HG03558 (cell line): Measurements from ENCODE around the gene FERMT3.

ENCODE experiments used
- ATAC-seq: cut with Tn5 transposase; IDR thresholded peaks from one replicate; pipeline ENCODE4 v1.9.1; 2021; ENCODE audit warnings: moderate number of reproducible peaks; ENCODE audit not compliant: unreplicated experiment; ENCODE audit errors: extremely low read depth

Gene FERMT3

GRCh38 chr11:64232182-64232966 is 25.9 kb downstream of the FERMT3 start:
- no peak for ATAC-seq

- ATAC-seq = no peak
Observed at GRCh38 chr11:64232967-64233315, 26.4 kb downstream of the FERMT3 start.

- no peak for ATAC-seq
Observed at GRCh38 chr11:64233913-64234586, 27.5 kb downstream of the FERMT3 start, which contains the start of gene VEGFB. TSS of gene VEGFB (plus strand) at chr11:64234584. CDS start at chr11:64234834, 250 bp downstream.

DNA sequence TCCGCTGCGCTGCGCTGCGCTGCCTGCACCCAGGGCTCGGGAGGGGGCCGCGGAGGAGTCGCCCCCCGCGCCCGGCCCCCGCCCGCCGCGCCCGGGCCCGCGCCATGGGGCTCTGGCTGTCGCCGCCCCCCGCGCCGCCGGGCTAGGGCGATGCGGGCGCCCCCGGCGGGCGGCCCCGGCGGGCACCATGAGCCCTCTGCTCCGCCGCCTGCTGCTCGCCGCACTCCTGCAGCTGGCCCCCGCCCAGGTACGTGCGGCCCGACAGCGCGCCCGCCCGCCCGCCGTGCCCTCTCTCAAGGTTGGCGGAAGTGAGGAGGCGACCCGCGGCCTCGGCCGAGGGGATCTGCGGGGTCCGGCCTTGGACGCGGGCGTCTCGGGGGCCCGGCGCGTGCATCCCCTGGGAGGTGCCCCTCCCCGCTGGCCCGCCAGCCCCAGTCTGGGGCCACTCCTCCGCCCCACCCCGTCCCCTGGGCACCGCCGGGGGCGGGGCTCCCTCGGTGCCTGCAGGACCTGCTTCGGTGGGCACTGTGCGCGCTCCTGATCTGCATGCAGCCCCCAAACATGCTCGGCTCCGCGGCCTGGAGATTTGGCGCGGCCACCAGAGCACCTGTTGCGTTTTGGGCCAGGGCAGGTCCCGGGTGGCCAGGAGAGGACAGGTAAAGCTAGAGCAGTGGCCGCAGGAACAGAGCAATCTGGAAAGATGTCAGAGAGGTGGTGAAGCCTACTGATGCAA is 28.3 kb downstream of the FERMT3 start:
- ATAC-seq = no peak

DNA sequence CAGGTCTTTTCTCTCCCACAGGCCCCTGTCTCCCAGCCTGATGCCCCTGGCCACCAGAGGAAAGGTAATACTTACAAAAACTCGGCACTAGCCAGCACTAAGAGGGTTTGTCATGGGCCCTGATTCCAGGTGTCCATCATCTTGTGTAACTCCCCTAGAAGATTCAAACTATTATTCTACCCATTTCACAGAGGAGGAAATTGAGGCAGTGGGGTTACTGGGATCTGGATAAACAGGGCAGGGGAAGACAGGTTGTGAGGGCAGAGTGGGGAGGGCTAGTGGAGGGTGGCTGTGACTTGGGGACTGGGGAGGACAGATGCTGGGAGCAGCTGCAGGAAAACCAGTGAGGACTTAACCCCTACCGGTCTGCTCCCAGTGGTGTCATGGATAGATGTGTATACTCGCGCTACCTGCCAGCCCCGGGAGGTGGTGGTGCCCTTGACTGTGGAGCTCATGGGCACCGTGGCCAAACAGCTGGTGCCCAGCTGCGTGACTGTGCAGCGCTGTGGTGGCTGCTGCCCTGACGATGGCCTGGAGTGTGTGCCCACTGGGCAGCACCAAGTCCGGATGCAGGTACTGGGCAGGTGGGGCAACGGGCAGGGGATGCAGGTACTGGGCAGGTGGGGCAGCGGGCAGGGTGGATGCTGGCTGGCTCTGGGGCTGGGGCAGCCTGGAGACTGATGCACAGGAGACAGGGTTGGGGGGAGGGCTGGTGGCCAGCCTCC is 29.1 kb downstream of the FERMT3 start:
- no peak for ATAC-seq

DNA sequence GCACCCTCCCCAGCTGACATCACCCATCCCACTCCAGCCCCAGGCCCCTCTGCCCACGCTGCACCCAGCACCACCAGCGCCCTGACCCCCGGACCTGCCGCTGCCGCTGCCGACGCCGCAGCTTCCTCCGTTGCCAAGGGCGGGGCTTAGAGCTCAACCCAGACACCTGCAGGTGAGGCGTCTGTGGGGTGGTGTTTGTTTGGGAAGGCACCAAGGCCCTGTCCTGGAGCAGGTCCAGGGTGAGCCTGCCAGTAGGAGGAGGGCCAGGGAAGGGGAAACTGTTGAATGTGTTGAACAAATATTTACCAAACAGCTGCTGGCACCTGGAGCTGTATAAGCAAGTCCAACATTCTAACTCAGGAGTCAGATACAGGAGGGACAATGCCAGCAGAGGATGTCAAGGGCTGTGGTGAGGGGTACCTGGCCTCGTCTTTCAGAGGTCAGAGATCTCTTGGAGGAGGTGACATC is 31.0 kb downstream of the FERMT3 start:
- ATAC-seq = no peak

DNA sequence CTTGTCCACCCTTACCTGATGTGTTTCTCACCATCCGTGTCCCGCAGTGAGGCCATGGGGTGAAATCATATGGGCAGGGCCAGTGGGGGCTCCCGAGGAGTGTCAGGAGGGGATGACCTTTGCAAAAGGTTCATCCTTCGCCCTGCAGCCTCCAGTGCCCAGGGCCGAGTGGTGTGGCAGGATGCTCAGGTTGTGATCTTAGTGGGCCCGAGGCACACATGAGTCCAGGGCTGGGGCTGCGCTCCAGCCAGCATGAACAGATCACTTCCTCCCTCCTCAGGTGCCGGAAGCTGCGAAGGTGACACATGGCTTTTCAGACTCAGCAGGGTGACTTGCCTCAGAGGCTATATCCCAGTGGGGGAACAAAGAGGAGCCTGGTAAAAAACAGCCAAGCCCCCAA is 31.6 kb downstream of the FERMT3 start:
- ATAC-seq = no peak

- ATAC-seq = no peak
Observed at GRCh38 chr11:64238999-64239398, 32.5 kb downstream of the FERMT3 start.

DNA sequence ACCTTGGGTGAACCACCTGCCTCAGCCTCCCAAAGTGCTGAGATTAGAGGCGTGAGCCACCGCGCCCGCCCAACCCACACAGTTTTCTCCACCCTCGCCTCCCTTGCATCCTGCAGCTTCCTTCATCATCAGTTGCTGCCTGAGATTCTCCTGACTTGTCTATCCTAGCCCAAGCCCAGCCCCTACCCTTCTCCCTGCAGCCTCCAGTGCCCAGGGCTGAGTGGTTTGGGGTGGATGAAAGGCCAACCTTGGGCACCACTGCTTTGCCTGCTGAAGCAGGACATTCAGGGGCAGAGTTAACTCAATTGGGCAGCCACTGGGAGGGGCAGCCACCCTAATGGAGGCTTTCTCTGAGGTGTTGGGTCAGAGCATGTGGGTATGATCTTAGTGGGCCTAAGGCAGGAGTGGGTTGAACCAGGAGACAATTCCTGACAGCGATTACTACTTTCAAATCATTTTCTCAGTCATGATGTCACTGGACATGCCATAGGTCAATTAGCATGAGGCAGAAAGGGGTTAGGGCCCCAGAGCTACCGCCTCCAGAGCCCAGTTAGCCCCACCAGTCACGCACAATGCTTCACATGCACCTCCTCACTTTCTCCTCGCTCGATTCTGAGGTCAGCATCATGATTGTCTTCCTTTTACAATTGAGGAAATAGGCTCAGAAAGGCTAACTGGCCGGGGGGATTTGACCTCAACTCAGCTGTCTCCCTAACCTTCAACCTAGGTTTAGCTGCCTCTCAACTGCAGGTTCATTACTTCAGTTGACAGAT is 33.3 kb downstream of the FERMT3 start:
- ATAC-seq = no peak

- peak; percentile 28 for ATAC-seq
Observed at GRCh38 chr11:64240435-64241240, 34.1 kb downstream of the FERMT3 start, which contains the start of gene FKBP2. TSS of gene FKBP2 (plus strand) at chr11:64241095. CDS start at chr11:64242388, 1,293 bp downstream.

DNA sequence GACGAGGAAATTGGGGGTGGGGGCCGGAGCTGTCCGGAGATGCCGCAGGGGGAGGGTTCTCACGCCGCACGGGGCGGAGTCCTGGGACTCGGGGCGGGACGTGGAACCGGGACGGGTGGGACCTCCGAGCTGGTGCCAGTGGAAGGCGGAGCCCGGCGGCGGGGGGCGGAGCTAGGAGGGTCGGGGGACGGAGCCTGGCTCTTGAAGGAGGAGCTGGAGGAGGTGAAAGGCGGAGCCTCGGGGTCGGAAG is 34.6 kb downstream of the FERMT3 start:
- ATAC-seq = peak; percentile 34

DNA sequence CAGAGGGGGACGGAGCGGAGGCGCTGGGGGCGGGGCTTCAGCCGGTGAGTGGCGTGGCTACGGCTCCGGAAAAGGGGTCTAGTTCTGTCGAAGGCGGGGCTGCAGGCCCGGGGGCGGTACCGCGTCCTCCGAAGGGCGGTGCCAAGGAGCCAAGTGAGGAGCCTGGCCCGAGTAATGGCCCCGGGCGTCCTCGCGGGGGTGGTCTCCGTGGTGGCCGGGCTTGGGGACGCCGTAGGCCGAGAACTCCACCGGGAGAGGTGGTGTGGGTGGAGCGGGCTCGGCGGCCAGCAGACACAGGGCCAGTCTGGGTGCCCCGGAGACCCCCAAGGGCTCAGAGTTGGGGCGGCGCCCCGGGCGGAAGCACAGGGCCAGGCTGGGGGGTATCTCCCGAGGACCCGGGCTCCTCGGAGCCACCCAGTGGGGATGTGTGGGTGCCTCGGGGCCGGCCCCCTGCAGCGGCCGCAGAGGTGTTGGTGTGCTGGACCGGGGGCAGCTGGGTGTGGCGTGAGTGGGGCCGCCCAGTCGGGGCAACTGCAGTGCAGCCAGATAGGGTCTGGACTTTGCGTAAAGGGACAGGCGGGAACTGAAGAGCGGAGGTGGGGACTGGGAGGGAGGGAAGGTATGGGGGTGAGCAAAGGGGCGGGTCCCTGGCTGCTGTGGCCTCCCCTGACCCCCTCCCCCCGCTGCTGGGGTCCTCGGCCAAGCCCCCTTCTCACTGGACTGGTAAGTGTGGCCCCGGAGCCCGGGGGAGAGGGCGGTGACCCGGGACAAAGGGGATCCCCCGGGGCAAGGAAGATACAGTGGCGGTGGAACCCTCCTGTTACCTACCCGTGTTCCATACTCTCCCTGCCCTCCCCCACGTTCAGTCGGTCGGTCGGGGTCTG is 35.2 kb downstream of the FERMT3 start:
- ATAC-seq = no peak

GRCh38 chr11:64243236-64243854 is 36.8 kb downstream of the FERMT3 start:
- no peak for ATAC-seq

- no peak for ATAC-seq
Observed at GRCh38 chr11:64244107-64244506, 37.6 kb downstream of the FERMT3 start.

- ATAC-seq = no peak
Observed at GRCh38 chr11:64244966-64245365, 38.4 kb downstream of the FERMT3 start.

DNA sequence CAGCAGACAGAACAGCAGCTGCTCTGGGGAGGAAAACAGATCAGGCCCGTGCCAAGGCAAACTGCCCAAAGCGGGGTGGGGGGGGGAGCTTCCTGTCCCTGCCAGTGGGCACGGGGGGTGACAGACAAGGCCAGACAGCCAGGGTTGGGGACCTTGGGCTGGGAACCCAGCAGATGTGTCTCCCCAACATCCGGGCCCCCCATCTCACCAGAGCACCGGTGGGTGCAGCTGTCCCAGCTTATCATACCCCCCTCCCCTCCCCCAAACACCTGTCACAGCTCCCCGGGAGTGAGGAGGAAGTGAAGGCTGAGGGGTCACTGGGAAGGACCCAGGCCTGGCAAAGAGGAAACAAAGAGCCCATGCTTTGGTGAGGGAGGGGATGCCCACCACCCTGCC is 38.9 kb downstream of the FERMT3 start:
- no peak for ATAC-seq

- ATAC-seq = no peak
Observed at GRCh38 chr11:64245797-64246620, 39.5 kb downstream of the FERMT3 start.
